BJ (cell line): ENCODE data around the gene ATP8A2. TPM values are rescaled to one million over a fixed set of nuclear protein-coding genes. Genes with fewer than 3 reads are reported as not detected.

ENCODE experiments used
- CTCF ChIA-PET: fragments of 350-600 bp; formaldehyde crosslinking; extraction: SDS; loops from one replicate; lab custom pipeline; 2021; ENCODE audit warnings: antibody characterized with exemption, inconsistent platforms; lab: Yijun Ruan, JAX
- POLR2A ChIA-PET: fragments of 300-600 bp; sonication (Branson Sonifier 250); formaldehyde crosslinking; extraction: SDS; loops from one replicate; lab custom pipeline; 2021; ENCODE audit warnings: antibody characterized with exemption; lab: Charles Lee
- DNase-seq: peaks from one replicate; pipeline ENCODE4 v3.0.0-alpha.2; 2011; ENCODE audit warnings: low read depth
- H3K27me3 ChIP-seq: 2 replicates; pipeline ENCODE4 v1.6.0; 2011; ENCODE audit warnings: low read length; ENCODE audit not compliant: control insufficient read depth, insufficient read depth
- H3K36me3 ChIP-seq: 2 replicates; pipeline ENCODE4 v1.5.1; 2011; ENCODE audit warnings: low read length; ENCODE audit not compliant: control insufficient read depth, insufficient read depth
- H3K4me3 ChIP-seq: 2 replicates; pipeline ENCODE4 v1.5.1; 2011; ENCODE audit warnings: low read depth, mild to moderate bottlenecking, control low read depth, low read length
- polyA plus RNA-seq: library from polyadenylated mRNA; depleted of rRNA; stranded (reverse); fragments of >200 nt; gene quantifications from 2 replicates; pipeline ENCODE4 v1.2.3, GENCODE V29; 2011
- TF ChIP-seq, protein P1 (sequence below): IDR thresholded peaks from 2 replicates; pipeline ENCODE4 v1.5.1; 2011; ENCODE audit warnings: low read depth, mild to moderate bottlenecking, control low read depth, inconsistent platforms, low read length, moderate library complexity; ENCODE audit not compliant: insufficient read depth

ATP8A2 gene
- polyA plus RNA-seq, 1 experiment: 0.02 TPM

DNA sequence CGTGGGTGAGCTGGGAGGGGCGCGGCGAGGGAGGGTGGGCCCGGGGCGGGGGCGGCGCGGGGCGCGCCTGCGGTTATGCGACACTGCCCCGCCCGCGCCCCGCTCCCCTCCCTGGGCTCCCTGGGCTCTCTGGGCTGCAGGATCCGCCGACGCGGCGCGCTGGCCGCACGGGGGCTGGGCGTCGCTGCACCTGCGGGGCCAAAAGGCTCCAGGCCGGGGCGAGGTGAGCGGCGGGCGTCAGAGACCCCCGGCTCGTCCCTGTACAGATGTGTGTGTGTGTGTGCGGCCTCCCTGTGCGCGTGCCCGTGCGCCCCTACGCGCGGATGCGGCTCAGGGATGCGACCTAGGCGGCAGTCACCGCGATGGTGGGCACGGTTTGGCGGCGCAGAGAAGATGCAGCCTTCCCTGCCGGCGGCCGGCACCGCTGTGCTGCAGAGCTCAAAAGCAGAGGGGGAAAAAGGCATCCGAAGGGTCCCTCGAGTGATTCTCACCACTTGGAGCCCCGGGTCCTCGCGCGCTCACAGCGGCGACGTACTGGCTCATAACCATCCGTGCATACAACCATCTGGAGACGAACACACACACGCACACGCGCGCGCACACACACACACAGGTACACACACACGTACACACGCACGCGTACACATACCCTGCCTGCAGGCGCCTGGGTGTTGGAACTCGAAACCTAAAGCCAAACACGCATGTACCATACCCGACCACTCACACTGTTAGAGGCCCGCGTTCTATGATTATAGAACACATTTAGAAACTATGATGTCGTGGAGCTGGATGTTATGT lies 709 bp downstream of the ATP8A2 start:
- peak overlapping the region; percentile 28 for H3K4me3 ChIP-seq
- DNase-seq: no peak
- POLR2A ChIA-PET: no interaction called here
- peaks cover 25% of the 10 kb centered on the region for H3K27me3 ChIP-seq
- H3K36me3 ChIP-seq: no peaks in the 10 kb centered on the region
- CTCF ChIA-PET: interaction anchor here (1.8 kb wide), 1 partner anchor 139 kb away, joined by 4 read pairs; no protein-coding TSS in a partner anchor
- TF ChIP-seq, protein P1, sequence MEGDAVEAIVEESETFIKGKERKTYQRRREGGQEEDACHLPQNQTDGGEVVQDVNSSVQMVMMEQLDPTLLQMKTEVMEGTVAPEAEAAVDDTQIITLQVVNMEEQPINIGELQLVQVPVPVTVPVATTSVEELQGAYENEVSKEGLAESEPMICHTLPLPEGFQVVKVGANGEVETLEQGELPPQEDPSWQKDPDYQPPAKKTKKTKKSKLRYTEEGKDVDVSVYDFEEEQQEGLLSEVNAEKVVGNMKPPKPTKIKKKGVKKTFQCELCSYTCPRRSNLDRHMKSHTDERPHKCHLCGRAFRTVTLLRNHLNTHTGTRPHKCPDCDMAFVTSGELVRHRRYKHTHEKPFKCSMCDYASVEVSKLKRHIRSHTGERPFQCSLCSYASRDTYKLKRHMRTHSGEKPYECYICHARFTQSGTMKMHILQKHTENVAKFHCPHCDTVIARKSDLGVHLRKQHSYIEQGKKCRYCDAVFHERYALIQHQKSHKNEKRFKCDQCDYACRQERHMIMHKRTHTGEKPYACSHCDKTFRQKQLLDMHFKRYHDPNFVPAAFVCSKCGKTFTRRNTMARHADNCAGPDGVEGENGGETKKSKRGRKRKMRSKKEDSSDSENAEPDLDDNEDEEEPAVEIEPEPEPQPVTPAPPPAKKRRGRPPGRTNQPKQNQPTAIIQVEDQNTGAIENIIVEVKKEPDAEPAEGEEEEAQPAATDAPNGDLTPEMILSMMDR: no peak

DNA sequence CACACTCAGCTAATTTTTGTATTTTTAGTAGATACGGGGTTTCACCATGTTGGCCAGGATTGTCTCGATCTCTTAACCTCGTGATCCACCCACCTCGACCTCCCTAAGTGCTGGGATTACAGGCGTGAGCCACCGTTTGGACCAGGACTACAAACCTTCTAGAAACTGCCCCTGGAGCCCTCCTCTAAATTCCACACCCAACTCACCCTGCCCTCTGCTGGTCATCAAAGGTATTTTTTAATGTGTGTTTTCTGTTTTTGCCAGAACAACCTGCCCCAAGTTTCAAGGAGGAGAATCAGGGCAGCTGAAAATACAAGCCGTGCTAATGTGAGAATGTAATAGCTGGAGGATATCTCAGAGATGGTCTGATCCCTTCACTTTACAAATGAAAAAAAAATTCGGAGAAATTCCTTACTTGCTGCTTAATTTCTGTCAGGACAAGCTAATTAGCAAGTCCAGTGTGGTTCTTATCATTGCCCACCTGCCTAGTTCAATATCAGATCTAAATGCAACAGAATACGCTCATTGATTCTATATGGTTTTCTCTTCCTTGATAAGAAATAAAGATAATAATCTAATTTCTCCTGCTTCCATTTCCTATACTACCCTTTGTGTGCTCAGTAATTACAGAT lies 4.1 kb downstream of the ATP8A2 start:
- peaks cover 23% of the 10 kb centered on the region for H3K27me3 ChIP-seq
- TF ChIP-seq, protein P1: peak; percentile 69
- CTCF ChIA-PET: interaction anchor here (0.6 to 3.0 kb wide), 31 partner anchors 9 to 1966 kb away, joined by 3 to 26 read pairs (median 4); no protein-coding TSS in a partner anchor
- DNase-seq: no peak
- no peak overlapping the region for H3K4me3 ChIP-seq
- POLR2A ChIA-PET: no interaction called here
- no peaks in the 10 kb centered on the region for H3K36me3 ChIP-seq

DNA sequence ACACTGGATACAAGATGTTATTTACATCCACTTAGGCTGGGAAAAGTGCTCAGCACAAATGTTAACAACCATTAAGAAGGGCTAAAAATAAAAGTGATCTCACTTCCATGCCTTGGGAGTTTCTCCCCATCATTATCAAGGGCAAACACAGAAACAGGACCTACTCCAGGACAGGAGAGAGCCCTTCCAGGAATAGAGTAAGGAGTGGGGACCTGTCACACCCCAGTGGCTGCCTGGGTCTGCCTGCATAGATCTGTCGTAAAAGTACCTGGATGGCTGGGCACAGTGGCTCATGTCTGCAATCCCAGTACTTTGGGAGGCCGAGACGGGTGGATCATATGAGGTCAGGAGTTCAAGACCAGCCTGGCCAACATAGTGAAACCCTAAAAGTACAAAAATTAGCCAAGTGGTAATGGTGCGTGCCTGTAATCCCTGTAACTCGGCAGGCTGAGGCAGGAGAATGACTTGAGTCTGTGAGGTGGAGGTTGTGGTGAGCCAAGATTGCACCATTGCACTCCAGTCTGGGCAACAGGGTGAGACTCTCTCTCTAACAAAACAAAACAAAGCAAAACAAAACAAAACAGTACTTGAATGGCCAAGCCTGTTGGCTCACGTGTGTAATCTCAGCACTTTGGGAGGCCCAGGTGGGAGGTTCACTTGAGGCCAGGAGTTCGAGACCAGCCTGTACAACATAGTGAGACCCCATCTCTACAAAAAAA lies 5.6 kb downstream of the ATP8A2 start:
- no peak overlapping the region for H3K4me3 ChIP-seq
- H3K27me3 ChIP-seq: peaks cover 16% of the 10 kb centered on the region
- POLR2A ChIA-PET: no interaction called here
- TF ChIP-seq, protein P1: no peak
- CTCF ChIA-PET: interaction anchor here (1.4 to 3.0 kb wide), 3 partner anchors 64 to 144 kb away, joined by 4 to 26 read pairs (median 6); no protein-coding TSS in a partner anchor
- no peaks in the 10 kb centered on the region for H3K36me3 ChIP-seq
- no peak for DNase-seq

DNA sequence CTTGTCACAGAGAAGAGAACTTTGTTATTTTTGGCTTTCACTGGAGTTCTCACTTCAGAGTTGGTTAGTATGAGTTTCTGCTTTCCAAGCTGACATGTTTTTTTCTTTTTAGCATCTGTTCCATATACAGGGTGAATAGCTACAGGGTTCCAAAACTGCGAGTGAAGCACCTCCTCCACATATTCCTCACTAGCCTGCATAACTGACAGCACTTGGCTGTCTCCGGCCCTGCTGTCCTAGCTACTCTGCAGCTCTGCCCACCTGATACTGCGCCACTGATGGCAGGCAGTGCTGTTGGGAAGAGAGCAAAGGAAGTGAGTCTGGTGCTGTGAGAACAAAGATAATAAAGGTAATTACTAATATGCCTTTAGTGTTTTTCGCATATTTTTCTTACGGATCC lies 6.8 kb downstream of the ATP8A2 start:
- POLR2A ChIA-PET: interaction anchor here (0.7 kb wide), 1 partner anchor 96 kb away, joined by 5 read pairs; no protein-coding TSS in a partner anchor
- DNase-seq: no peak
- CTCF ChIA-PET: no interaction called here
- peaks cover 7% of the 10 kb centered on the region for H3K27me3 ChIP-seq
- no peak overlapping the region for H3K4me3 ChIP-seq
- TF ChIP-seq, protein P1: no peak
- H3K36me3 ChIP-seq: no peaks in the 10 kb centered on the region
